HCT116 (cell line): ENCODE measurements around the gene PROM2. TPM values are rescaled to one million over a fixed set of nuclear protein-coding genes. Genes with fewer than 3 reads are reported as not detected.

ENCODE experiments used
- ATAC-seq: fragments of 200-7000 bp; cut with Tn5 transposase; 2 replicates; pipeline ENCODE4 v1.9.1; 2020; ENCODE audit warnings: mild to moderate bottlenecking, moderate library complexity
- BruUV-seq: library from RNA; stranded (reverse); fragments of 400-500 nt; replicated peaks from 2 replicates; lab custom pipeline; 2021; lab: Mats Ljungman, UMichigan
- CTCF ChIA-PET: fragments of 300-600 bp; sonication (Branson Sonifier 250); formaldehyde crosslinking; loops from one replicate; lab custom pipeline; 2021; ENCODE audit warnings: antibody characterized with exemption; lab: Charles Lee
- POLR2A ChIA-PET: fragments of 300-600, 350-600 bp; sonication (Branson Sonifier 250); formaldehyde crosslinking; loops from one replicate; lab custom pipeline; 2021; ENCODE audit warnings: antibody characterized with exemption; lab: Charles Lee
- RAD21 ChIA-PET, 2 experiments: fragments of 300-600 bp; sonication (Branson Sonifier 250); formaldehyde crosslinking; loops; one replicate each; lab custom pipeline; 2023; ENCODE audit warnings: low total read pairs in 2 of 2; ENCODE audit not compliant: uncharacterized antibody in 2 of 2, unreplicated experiment in 2 of 2, low non-redundant PET in 1 of 2; lab: Charles Lee
- DNase-seq: peaks from one replicate; pipeline ENCODE4 v3.0.0-alpha.2; 2010; ENCODE audit warnings: low read depth, low spot score
- H2AFZ ChIP-seq: fragments of 200-600 bp; shearing (Covaris generic), sonication (generic); 2 replicates; pipeline ENCODE4 v1.6.1; 2017; ENCODE audit warnings: low read depth, mixed run types, mixed read lengths, antibody characterized with exemption, low read length; ENCODE audit not compliant: poor library complexity, severe bottlenecking
- H3K27ac ChIP-seq: 2 replicates; pipeline ENCODE4 v1.5.1; 2012; ENCODE audit warnings: low read depth, low read length
- H3K27me3 ChIP-seq: fragments of 200-600 bp; sonication (generic); 2 replicates; pipeline ENCODE4 v1.6.1; 2016; ENCODE audit warnings: mixed run types, low read length, mixed read lengths; ENCODE audit not compliant: insufficient read depth
- H3K36me3 ChIP-seq, 2 experiments: fragments of 200-500 bp in 1 of 2; fragments of 200-600 bp in 1 of 2; sonication (Bioruptor generic) in 1 of 2; sonication (generic) in 1 of 2; 2 replicates each; pipeline versions ENCODE4 v1.5.1 to v1.6.1; 2014 to 2016; ENCODE audit warnings: low read length in 2 of 2, inconsistent platforms in 1 of 2, mixed read lengths in 1 of 2, mixed run types in 1 of 2; ENCODE audit not compliant: insufficient read depth in 2 of 2, control insufficient read depth in 1 of 2
- H3K4me1 ChIP-seq, 2 experiments: fragments of 200-600 bp in 1 of 2; sonication (generic) in 1 of 2; 2 replicates each; pipeline versions ENCODE4 v1.5.1 to v1.6.1; 2012 to 2017; ENCODE audit warnings: low read length in 2 of 2, inconsistent platforms in 1 of 2, mild to moderate bottlenecking in 1 of 2, mixed read lengths in 1 of 2, mixed run types in 1 of 2, moderate library complexity in 1 of 2; ENCODE audit not compliant: insufficient read depth in 2 of 2, control insufficient read depth in 1 of 2
- H3K4me2 ChIP-seq: fragments of 200-600 bp; sonication (generic); 2 replicates; pipeline ENCODE4 v1.6.1; 2017; ENCODE audit warnings: mixed run types, low read length, mixed read lengths
- H3K4me3 ChIP-seq, 2 experiments: fragments of 200-600 bp in 1 of 2; sonication (generic) in 1 of 2; replicated peaks in 1 of 2; 2 replicates each; pipeline ENCODE4 v1.5.1; 2011 to 2016; ENCODE audit warnings: low read length in 2 of 2, control low read depth in 1 of 2, low read depth in 1 of 2, mild to moderate bottlenecking in 1 of 2, mixed read lengths in 1 of 2, mixed run types in 1 of 2
- H3K79me2 ChIP-seq: fragments of 200-600 bp; sonication (generic); 2 replicates; pipeline ENCODE4 v1.6.1; 2017; ENCODE audit warnings: mild to moderate bottlenecking, mixed run types, low read length, moderate library complexity, mixed read lengths; ENCODE audit not compliant: insufficient read depth
- H3K9ac ChIP-seq: fragments of 200-600 bp; sonication (generic); 2 replicates; pipeline ENCODE4 v1.6.1; 2016; ENCODE audit warnings: low read length, mixed read lengths
- H3K9me2 ChIP-seq: fragments of 200-600 bp; sonication (generic), shearing (Covaris generic); 2 replicates; pipeline ENCODE4 v1.6.1; 2017; ENCODE audit warnings: mixed run types, mild to moderate bottlenecking, moderate library complexity; ENCODE audit not compliant: insufficient read depth
- H3K9me3 ChIP-seq, 2 experiments: fragments of 200-500 bp in 1 of 2; fragments of 200-600 bp in 1 of 2; sonication (Bioruptor generic) in 1 of 2; sonication (generic) in 1 of 2; 2 replicates each; pipeline ENCODE4 v1.6.1; 2014 to 2017; ENCODE audit warnings: low read length in 2 of 2, mixed read lengths in 2 of 2, inconsistent platforms in 1 of 2, low read depth in 1 of 2, mild to moderate bottlenecking in 1 of 2, mixed run types in 1 of 2, moderate library complexity in 1 of 2; ENCODE audit not compliant: control insufficient read depth in 1 of 2, insufficient read depth in 1 of 2
- H4K20me1 ChIP-seq: fragments of 200-600 bp; sonication (generic), shearing (Covaris generic); 2 replicates; pipeline ENCODE4 v1.6.1; 2017; ENCODE audit warnings: mixed run types, mild to moderate bottlenecking, moderate library complexity; ENCODE audit not compliant: insufficient read depth
- CBX3 ChIP-seq: IDR thresholded peaks from 2 replicates; pipeline ENCODE4 v1.6.1; 2012; ENCODE audit warnings: low read depth
- EGR1 ChIP-seq: IDR thresholded peaks from 2 replicates; pipeline ENCODE4 v1.6.1; 2012; ENCODE audit warnings: low read depth
- EZH2 ChIP-seq: fragments of 200-600 bp; sonication (generic); IDR thresholded peaks from 2 replicates; pipeline ENCODE4 v1.6.1; 2017; ENCODE audit warnings: antibody characterized with exemption, mixed run types
- JUND ChIP-seq: IDR thresholded peaks from 2 replicates; pipeline ENCODE4 v1.6.1; 2012
- SIN3A ChIP-seq: IDR thresholded peaks from 2 replicates; pipeline ENCODE4 v1.6.1; 2012; ENCODE audit warnings: low read depth
- SRF ChIP-seq: IDR thresholded peaks from 2 replicates; pipeline ENCODE4 v1.6.1; 2012; ENCODE audit warnings: low read depth
- YY1 ChIP-seq: IDR thresholded peaks from 2 replicates; pipeline ENCODE4 v1.6.1; 2011; ENCODE audit warnings: low read length, low read depth, moderate library complexity, mild to moderate bottlenecking; ENCODE audit not compliant: insufficient replicate concordance; ENCODE audit errors: extremely low read depth
- ZFX ChIP-seq: fragments of 450-650 bp; IDR thresholded peaks from 2 replicates; pipeline ENCODE4 v1.6.1; 2017
- intact Hi-C: fragments of 100-400 bp; cut with micrococcal nuclease; formaldehyde crosslinking; loops from 2 replicates; pipeline ENCODE4 v1.10.0; 2022
- total RNA-seq: library from RNA; stranded (reverse); gene quantifications from one replicate; pipeline ENCODE4 v1.2.1, GENCODE V29; 2021; ENCODE audit not compliant: unreplicated experiment
- TF ChIP-seq, protein P1 (sequence below): IDR thresholded peaks from 2 replicates; pipeline ENCODE4 v1.6.1; 2012
- TF ChIP-seq, protein P2 (sequence below): IDR thresholded peaks from 2 replicates; pipeline ENCODE4 v1.6.1; 2011; ENCODE audit warnings: mild to moderate bottlenecking, low read length, moderate library complexity; ENCODE audit not compliant: insufficient replicate concordance; ENCODE audit errors: extremely low read depth

PROM2 gene
- total RNA-seq, 1 experiment from 2014 or later, result 11.9 TPM

DNA sequence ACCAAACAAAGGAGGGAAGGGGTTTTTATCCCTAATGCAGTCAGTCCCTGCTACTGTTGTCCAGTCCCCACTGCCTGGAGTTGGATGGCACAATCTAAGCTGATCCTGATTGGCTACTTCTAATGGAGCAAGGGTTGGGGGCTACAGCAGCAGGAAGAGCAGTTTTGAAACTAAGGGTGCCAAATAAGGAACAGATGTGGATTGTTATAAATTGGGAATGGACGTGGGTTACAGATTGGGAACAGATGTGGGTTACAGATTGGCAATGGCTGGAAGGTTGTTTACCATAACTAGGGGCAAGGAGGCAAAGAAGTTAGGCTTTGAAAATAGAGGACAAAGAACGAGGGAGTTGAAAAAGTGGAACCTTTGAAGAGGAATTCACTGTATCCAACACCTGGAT lies 16.0 kb upstream of the PROM2 start (continued):
- TF ChIP-seq EZH2, result no peak
- TF ChIP-seq JUND, result no peak
- no peak for TF ChIP-seq YY1
- TF ChIP-seq, protein P1, sequence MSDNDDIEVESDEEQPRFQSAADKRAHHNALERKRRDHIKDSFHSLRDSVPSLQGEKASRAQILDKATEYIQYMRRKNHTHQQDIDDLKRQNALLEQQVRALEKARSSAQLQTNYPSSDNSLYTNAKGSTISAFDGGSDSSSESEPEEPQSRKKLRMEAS, result no peak
- TF ChIP-seq CBX3, result no peak
- TF ChIP-seq, protein P2, sequence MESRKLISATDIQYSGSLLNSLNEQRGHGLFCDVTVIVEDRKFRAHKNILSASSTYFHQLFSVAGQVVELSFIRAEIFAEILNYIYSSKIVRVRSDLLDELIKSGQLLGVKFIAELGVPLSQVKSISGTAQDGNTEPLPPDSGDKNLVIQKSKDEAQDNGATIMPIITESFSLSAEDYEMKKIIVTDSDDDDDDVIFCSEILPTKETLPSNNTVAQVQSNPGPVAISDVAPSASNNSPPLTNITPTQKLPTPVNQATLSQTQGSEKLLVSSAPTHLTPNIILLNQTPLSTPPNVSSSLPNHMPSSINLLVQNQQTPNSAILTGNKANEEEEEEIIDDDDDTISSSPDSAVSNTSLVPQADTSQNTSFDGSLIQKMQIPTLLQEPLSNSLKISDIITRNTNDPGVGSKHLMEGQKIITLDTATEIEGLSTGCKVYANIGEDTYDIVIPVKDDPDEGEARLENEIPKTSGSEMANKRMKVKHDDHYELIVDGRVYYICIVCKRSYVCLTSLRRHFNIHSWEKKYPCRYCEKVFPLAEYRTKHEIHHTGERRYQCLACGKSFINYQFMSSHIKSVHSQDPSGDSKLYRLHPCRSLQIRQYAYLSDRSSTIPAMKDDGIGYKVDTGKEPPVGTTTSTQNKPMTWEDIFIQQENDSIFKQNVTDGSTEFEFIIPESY, result no peak
- no peak for TF ChIP-seq ZFX
- TF ChIP-seq EGR1, result no peak
- no peak for TF ChIP-seq SIN3A
- no peak for TF ChIP-seq SRF
- TF ChIP-seq, all 23 proteins: peak for 0

DNA sequence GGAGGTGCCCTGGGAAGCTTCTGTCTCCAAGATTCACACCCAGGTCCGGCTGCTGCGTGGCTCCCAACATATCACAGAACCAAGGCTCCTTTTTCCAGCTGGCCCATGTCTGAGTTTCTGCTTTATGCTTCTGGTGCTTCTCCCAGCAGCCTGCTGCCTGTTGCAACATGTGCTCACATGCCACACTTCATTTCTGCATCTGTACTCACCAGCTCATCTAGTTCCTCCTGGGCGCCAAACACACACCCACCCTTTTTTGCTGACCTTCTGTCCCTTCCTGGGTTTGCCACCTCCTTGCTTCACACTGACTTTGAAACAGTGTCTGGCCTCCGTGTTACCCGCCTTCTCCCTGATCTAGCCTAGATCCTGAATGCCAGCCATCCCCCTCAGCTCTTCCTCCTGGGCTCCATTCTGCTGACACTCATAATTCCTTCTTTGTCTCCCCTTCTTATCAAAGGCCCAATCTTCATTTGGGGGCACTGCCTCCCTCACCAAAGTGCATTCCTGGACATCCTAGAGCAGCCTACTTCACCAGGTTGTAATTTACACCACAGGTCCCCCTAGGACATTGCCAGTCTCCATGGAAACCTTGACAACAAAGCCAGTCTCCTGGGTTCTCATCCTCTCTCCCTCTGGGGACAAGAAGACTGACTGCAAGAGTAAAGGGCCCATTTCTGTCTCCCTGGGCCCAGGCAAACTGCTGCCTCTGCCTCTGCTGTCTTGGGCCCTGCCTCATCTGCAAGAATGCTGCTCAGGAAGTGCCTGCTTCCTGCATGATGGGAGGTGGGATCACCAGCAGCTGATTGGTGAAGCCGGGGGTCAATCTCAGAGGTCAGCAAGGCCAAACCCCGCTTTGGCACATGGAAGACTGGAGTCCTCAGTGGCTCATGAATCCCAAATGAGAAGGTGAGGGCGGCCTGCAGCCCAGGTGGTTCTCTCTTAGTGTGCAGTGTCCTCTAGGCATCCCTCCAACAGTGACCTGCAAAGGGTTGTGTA lies 13.9 kb upstream of the PROM2 start:
- H4K20me1 ChIP-seq, result no peaks in the 10 kb centered on the region
- DNase-seq, result no peak
- intact Hi-C loops, result no loop called here
- H3K9me3 ChIP-seq, result no peaks in the 10 kb centered on the region
- no peaks in the 10 kb centered on the region for H3K27me3 ChIP-seq
- no TSS peak for BruUV-seq
- ChIA-PET RAD21 (no interaction called here), CTCF (interaction anchor here (0.9 kb wide), 1 partner anchor 17 kb away, joined by 3 read pairs; no protein-coding TSS in a partner anchor), POLR2A (no interaction called here)
- H3K36me3 ChIP-seq, result no peaks in the 10 kb centered on the region
- H3K9me2 ChIP-seq, result no peaks in the 10 kb centered on the region
- peaks cover 0 to 14% of the 10 kb centered on the region in 2 experiments; a peak in 2 of 4 replicates for H3K4me1 ChIP-seq
- TF ChIP-seq SRF, result no peak
- H3K4me3 ChIP-seq, result no peak overlapping the region
- no peak overlapping the region for H3K4me2 ChIP-seq
- ATAC-seq, result no peak
- no peak overlapping the region for H2AFZ ChIP-seq
- H3K9ac ChIP-seq, result no peak overlapping the region
- H3K79me2 ChIP-seq, result no peaks in the 10 kb centered on the region
- H3K27ac ChIP-seq, result no peak overlapping the region
